22Rv1 (cell line): ENCODE measurements around the gene COL12A1.

Experiments used
- ZFX ChIP-seq: fragments of 450-650 bp; IDR thresholded peaks from 2 replicates; pipeline ENCODE4 v1.6.1; 2017; ENCODE audit warnings: antibody characterized with exemption, borderline replicate concordance
- TF ChIP-seq, protein P1 (sequence below): fragments of 450-650 bp; IDR thresholded peaks from 2 replicates; pipeline ENCODE4 v1.5.1; 2017; ENCODE audit warnings: mild to moderate bottlenecking

GRCh38 chr6:75243333-75244062, 37.6 kb upstream of the COL12A1 start, which contains the start of gene COX7A2:
- TF ChIP-seq, protein P1, sequence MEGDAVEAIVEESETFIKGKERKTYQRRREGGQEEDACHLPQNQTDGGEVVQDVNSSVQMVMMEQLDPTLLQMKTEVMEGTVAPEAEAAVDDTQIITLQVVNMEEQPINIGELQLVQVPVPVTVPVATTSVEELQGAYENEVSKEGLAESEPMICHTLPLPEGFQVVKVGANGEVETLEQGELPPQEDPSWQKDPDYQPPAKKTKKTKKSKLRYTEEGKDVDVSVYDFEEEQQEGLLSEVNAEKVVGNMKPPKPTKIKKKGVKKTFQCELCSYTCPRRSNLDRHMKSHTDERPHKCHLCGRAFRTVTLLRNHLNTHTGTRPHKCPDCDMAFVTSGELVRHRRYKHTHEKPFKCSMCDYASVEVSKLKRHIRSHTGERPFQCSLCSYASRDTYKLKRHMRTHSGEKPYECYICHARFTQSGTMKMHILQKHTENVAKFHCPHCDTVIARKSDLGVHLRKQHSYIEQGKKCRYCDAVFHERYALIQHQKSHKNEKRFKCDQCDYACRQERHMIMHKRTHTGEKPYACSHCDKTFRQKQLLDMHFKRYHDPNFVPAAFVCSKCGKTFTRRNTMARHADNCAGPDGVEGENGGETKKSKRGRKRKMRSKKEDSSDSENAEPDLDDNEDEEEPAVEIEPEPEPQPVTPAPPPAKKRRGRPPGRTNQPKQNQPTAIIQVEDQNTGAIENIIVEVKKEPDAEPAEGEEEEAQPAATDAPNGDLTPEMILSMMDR: no peak
- no peak for TF ChIP-seq ZFX
